B cell (primary cell): ENCODE data around the gene MALRD1. TPM values are rescaled to one million over a fixed set of nuclear protein-coding genes. Genes with fewer than 3 reads are reported as not detected.

Experiments used
- ATAC-seq: fragments of 200-7000 bp; cut with Tn5 transposase; one replicate; pipeline ENCODE4 v1.10.0; 2021; ENCODE audit warnings: low read depth, mild to moderate bottlenecking, moderate number of reproducible peaks, moderate library complexity
- CTCF ChIA-PET: fragments of 350-600 bp; sonication (Branson Sonifier 250); formaldehyde crosslinking; loops from one replicate; lab custom pipeline; 2021; ENCODE audit warnings: antibody characterized with exemption, inconsistent platforms; lab: Charles Lee
- POLR2A ChIA-PET: fragments of 350-600 bp; sonication (Branson Sonifier 250); formaldehyde crosslinking; loops from one replicate; lab custom pipeline; 2021; ENCODE audit warnings: antibody characterized with exemption; lab: Charles Lee
- DNase-seq: peaks from one replicate; pipeline ENCODE4 v3.0.0; 2013
- H2AFZ ChIP-seq: 2 replicates; pipeline ENCODE4 v1.6.1; 2012; ENCODE audit warnings: mild to moderate bottlenecking, low read depth, low read length; ENCODE audit not compliant: insufficient read depth, poor library complexity, severe bottlenecking
- H3K27ac ChIP-seq, 2 donors: 1 replicate in 1 of 2; 2 replicates in 1 of 2; pipeline ENCODE4 v1.5.1; 2012 to 2013; ENCODE audit warnings: low read length in 2 of 2, mild to moderate bottlenecking in 2 of 2, moderate library complexity in 1 of 2
- H3K27me3 ChIP-seq, 4 experiments: fragments of 200-600 bp in 1 of 4; sonication (generic) in 1 of 4; replicated peaks in 1 of 4; 1 replicate in 2 of 4; 2 replicates in 2 of 4; pipeline versions ENCODE4 v1.6.1 to v1.7.0; 2013 to 2016; ENCODE audit warnings: low read length in 3 of 4, mild to moderate bottlenecking in 2 of 4, mixed read lengths in 1 of 4, moderate library complexity in 1 of 4; ENCODE audit not compliant: insufficient read depth in 4 of 4, control insufficient read depth in 3 of 4; ENCODE audit errors: control extremely low read depth in 1 of 4
- H3K36me3 ChIP-seq, 2 experiments: replicated peaks in 1 of 2; 1 replicate in 1 of 2; 2 replicates in 1 of 2; pipeline versions ENCODE4 v1.6.1 to v1.7.1; 2013; ENCODE audit warnings: low read length in 1 of 2; ENCODE audit not compliant: insufficient read depth in 2 of 2, control insufficient read depth in 1 of 2; ENCODE audit errors: control extremely low read depth in 1 of 2, extremely low read depth in 1 of 2
- H3K4me1 ChIP-seq, 2 donors: fragments of 200-600 bp in 1 of 2; sonication (generic) in 1 of 2; 1 replicate in 1 of 2; 2 replicates in 1 of 2; pipeline versions ENCODE4 v1.5.1 to v1.6.1; 2013 to 2017; ENCODE audit warnings: low read length in 2 of 2; ENCODE audit not compliant: control insufficient read depth in 2 of 2, insufficient read depth in 2 of 2
- H3K4me2 ChIP-seq: replicated peaks from 2 replicates; pipeline ENCODE3; 2012; ENCODE audit warnings: mild to moderate bottlenecking, low read depth, low read length; ENCODE audit not compliant: poor library complexity, severe bottlenecking
- H3K4me3 ChIP-seq, 5 experiments: fragments of 200-600 bp in 1 of 5; sonication (generic) in 1 of 5; 1 replicate in 3 of 5; 2 replicates in 2 of 5; pipeline versions ENCODE4 v1.5.1 to v1.7.0; 2011 to 2016; ENCODE audit warnings: low read length in 4 of 5, mild to moderate bottlenecking in 4 of 5, low read depth in 2 of 5, control low read depth in 1 of 5, moderate library complexity in 1 of 5; ENCODE audit not compliant: insufficient read depth in 1 of 5; ENCODE audit errors: control extremely low read depth in 1 of 5, extremely low read depth in 1 of 5
- H3K79me2 ChIP-seq: fragments of 200-600 bp; sonication (generic); one replicate; pipeline ENCODE4 v1.6.0; 2016; ENCODE audit warnings: low read length; ENCODE audit not compliant: control insufficient read depth, insufficient read depth
- H3K9ac ChIP-seq: fragments of 200-600 bp; sonication (generic); 2 replicates; pipeline ENCODE4 v1.6.1; 2017; ENCODE audit warnings: mild to moderate bottlenecking, low read length, moderate library complexity
- H3K9me3 ChIP-seq, 3 donors: one replicate each; pipeline versions ENCODE4 v1.6.1 to v1.7.1; 2013; ENCODE audit warnings: low read length in 2 of 3; ENCODE audit not compliant: control insufficient read depth in 2 of 3, insufficient read depth in 1 of 3; ENCODE audit errors: control extremely low read depth in 1 of 3
- H4K20me1 ChIP-seq: 2 replicates; pipeline ENCODE4 v1.6.0; 2012; ENCODE audit warnings: mild to moderate bottlenecking, low read length; ENCODE audit not compliant: insufficient read depth, control insufficient read depth, poor library complexity, severe bottlenecking
- H3K27ac Mint-ChIP-seq: one replicate; pipeline ENCODE4 v1.8.0; 2021; ENCODE audit warnings: mixed read lengths
- H3K27me3 Mint-ChIP-seq: one replicate; pipeline ENCODE4 v1.8.0; 2021; ENCODE audit warnings: mixed read lengths
- H3K4me1 Mint-ChIP-seq: one replicate; pipeline ENCODE4 v1.8.0; 2021; ENCODE audit warnings: mixed read lengths
- H3K4me3 Mint-ChIP-seq: one replicate; pipeline ENCODE4 v1.8.0; 2021; ENCODE audit warnings: mixed read lengths
- H3K9me3 Mint-ChIP-seq: one replicate; pipeline ENCODE4 v1.8.0; 2022; ENCODE audit warnings: mixed read lengths; ENCODE audit not compliant: insufficient read depth
- EZH2 ChIP-seq: IDR thresholded peaks from 2 replicates; pipeline ENCODE4 v1.6.1; 2012; ENCODE audit warnings: borderline replicate concordance, low read depth, mild to moderate bottlenecking, moderate library complexity, low read length; ENCODE audit not compliant: insufficient read depth, poor library complexity, severe bottlenecking
- WGBS: methylation state at CpG from one replicate; pipeline ENCODE4 v1.1.5; 2013; ENCODE audit warnings: missing lambda C conversion rate; ENCODE audit not compliant: insufficient coverage; 5-methylcytosine and 5-hydroxymethylcytosine counted together
- intact Hi-C: fragments of 100-400 bp; cut with micrococcal nuclease; formaldehyde crosslinking; loops from one replicate; pipeline ENCODE4 v1.10.0; 2022
- polyA plus RNA-seq: library from polyadenylated mRNA; depleted of rRNA; stranded (reverse); fragments of >200 nt; gene quantifications from 2 replicates; pipeline ENCODE4 v1.2.3, GENCODE V29; 2012
- total RNA-seq, 2 donors: library from RNA; stranded (reverse); fragments of 120-200 nt in 1 of 2; gene quantifications; 1 replicate in 1 of 2; 2 replicates in 1 of 2; pipeline versions ENCODE4 v1.2.3 to v1.2.4, GENCODE V29; 2013 to 2022
- TF ChIP-seq, protein P1 (sequence below): fragments of 200-600 bp; IDR thresholded peaks from one replicate; pipeline ENCODE4 v1.8.0; 2022; ENCODE audit warnings: antibody characterized with exemption, mild to moderate bottlenecking

The MALRD1 gene
- total and polyA plus RNA-seq, 2 donors (not counting 1 experiment from before 2014, with no cell fraction given) = not detected

DNA sequence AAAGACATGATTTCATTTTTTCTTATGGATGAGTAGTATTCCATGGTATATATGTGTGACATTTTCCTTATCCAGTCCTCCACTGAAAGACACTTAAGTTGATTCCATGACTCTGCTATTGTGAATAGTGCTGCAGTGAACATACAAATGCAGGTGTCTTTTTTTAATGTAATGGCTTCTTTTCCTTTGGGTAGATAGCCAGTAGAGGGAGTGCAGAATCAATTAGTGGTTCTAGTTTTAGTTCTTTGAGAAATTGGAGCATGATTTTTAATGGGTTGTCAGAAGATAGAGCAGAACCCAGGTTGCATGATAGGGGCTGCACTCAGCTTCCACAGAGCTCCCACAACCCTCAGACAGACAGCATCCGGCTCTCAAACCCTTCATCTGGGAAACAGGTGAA is 614.7 kb downstream of the MALRD1 start:
- ATAC-seq (no peak), DNase-seq (no peak)
- no peak overlapping the region for H3K27ac ChIP-seq
- Mint-ChIP-seq H3K27ac (no peak overlapping the region), H3K27me3 (no peaks in the 10 kb centered on the region), H3K4me1 (no peaks in the 10 kb centered on the region), H3K4me3 (no peak overlapping the region), H3K9me3 (peaks cover 5% of the 10 kb centered on the region)
- TF ChIP-seq, protein P1, sequence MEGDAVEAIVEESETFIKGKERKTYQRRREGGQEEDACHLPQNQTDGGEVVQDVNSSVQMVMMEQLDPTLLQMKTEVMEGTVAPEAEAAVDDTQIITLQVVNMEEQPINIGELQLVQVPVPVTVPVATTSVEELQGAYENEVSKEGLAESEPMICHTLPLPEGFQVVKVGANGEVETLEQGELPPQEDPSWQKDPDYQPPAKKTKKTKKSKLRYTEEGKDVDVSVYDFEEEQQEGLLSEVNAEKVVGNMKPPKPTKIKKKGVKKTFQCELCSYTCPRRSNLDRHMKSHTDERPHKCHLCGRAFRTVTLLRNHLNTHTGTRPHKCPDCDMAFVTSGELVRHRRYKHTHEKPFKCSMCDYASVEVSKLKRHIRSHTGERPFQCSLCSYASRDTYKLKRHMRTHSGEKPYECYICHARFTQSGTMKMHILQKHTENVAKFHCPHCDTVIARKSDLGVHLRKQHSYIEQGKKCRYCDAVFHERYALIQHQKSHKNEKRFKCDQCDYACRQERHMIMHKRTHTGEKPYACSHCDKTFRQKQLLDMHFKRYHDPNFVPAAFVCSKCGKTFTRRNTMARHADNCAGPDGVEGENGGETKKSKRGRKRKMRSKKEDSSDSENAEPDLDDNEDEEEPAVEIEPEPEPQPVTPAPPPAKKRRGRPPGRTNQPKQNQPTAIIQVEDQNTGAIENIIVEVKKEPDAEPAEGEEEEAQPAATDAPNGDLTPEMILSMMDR = no peak
- no peak for TF ChIP-seq EZH2
- ChIA-PET CTCF (no interaction called here), POLR2A (no interaction called here)
- no peak overlapping the region for H3K4me3 ChIP-seq
- H3K36me3 ChIP-seq = no peaks in the 10 kb centered on the region
- H2AFZ ChIP-seq = no peak overlapping the region
- no peaks in the 10 kb centered on the region for H3K4me1 ChIP-seq
- H3K9me3 ChIP-seq = no peaks in the 10 kb centered on the region
- H3K27me3 ChIP-seq = no peaks in the 10 kb centered on the region
- no peak overlapping the region for H3K9ac ChIP-seq
- no CpG with 5 or more reads among the region's 1 CpG for WGBS
- no peaks in the 10 kb centered on the region for H3K79me2 ChIP-seq
- intact Hi-C loops = no loop called here
- no peak overlapping the region for H3K4me2 ChIP-seq
- no peaks in the 10 kb centered on the region for H4K20me1 ChIP-seq

DNA sequence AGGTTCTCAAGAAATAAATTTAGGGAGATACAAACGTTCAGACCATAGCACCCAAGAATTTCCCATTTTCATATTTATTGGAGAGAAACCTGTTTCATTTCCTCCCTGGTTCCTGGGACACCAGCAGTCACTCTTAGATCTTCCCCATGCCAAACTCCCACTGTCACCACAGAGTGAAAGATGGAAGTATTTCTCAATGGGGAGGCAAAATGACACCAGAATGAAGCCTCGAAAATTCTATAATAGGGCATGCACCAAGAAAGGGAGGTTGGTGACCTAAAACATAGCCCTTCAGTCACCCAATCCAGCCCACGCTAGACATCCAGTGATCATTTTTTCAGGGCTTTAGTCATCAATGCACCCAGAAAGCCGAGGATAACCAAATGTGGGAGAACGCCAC is 619.5 kb downstream of the MALRD1 start:
- intact Hi-C loops = no loop called here
- TF ChIP-seq, protein P1 = no peak
- TF ChIP-seq EZH2 = no peak
- POLR2A ChIA-PET = no interaction called here
- no peaks in the 10 kb centered on the region for H3K36me3 ChIP-seq
- H4K20me1 ChIP-seq = no peaks in the 10 kb centered on the region
- no peak overlapping the region for H2AFZ ChIP-seq
- no peaks in the 10 kb centered on the region for H3K27me3 Mint-ChIP-seq
- H3K9ac ChIP-seq = no peak overlapping the region
- no peak overlapping the region for H3K27ac Mint-ChIP-seq
- CTCF ChIA-PET = no interaction called here
- no peak overlapping the region for H3K27ac ChIP-seq
- no peaks in the 10 kb centered on the region for H3K27me3 ChIP-seq
- DNase-seq = no peak
- no peak overlapping the region for H3K4me2 ChIP-seq
- H3K4me3 ChIP-seq = no peak overlapping the region
- no peaks in the 10 kb centered on the region for H3K79me2 ChIP-seq
- H3K9me3 ChIP-seq = no peaks in the 10 kb centered on the region
- no peaks in the 10 kb centered on the region for H3K4me1 Mint-ChIP-seq
- H3K4me3 Mint-ChIP-seq = no peak overlapping the region
- peaks cover 6% of the 10 kb centered on the region for H3K9me3 Mint-ChIP-seq
- WGBS = 100% methylated on average over 1 of the region's 5 CpGs
- H3K4me1 ChIP-seq = no peaks in the 10 kb centered on the region
- no peak for ATAC-seq
